IPS-18a (cell line): ENCODE data around the gene ABCG1.
A peak's percentile ranks its signal among the peaks of the same experiment; 100 is the strongest.

Experiments used
- H3K27ac ChIP-seq: one replicate; pipeline ENCODE4 v1.5.1; 2013; ENCODE audit warnings: low read length
- H3K27me3 ChIP-seq: one replicate; pipeline ENCODE4 v1.6.1; 2013; ENCODE audit warnings: mild to moderate bottlenecking, low read length; ENCODE audit not compliant: control insufficient read depth, insufficient read depth
- H3K36me3 ChIP-seq: one replicate; pipeline ENCODE4 v1.6.1; 2013; ENCODE audit warnings: low read depth, low read length; ENCODE audit not compliant: control insufficient read depth
- H3K4me1 ChIP-seq: one replicate; pipeline ENCODE4 v1.6.1; 2013; ENCODE audit warnings: low read depth, low read length; ENCODE audit not compliant: control insufficient read depth
- H3K4me3 ChIP-seq: one replicate; pipeline ENCODE4 v1.5.1; 2013; ENCODE audit warnings: low read length
- H3K9ac ChIP-seq: one replicate; pipeline ENCODE4 v1.6.1; 2013; ENCODE audit warnings: mild to moderate bottlenecking, low read length, moderate library complexity
- H3K9me3 ChIP-seq: one replicate; pipeline ENCODE4 v1.6.1; 2013; ENCODE audit warnings: low read depth, low read length; ENCODE audit not compliant: control insufficient read depth

Gene ABCG1

GRCh38 chr21:42319851-42320572, 101.1 kb downstream of the ABCG1 start:
- peaks cover 17% of the 10 kb centered on the region for H3K4me1 ChIP-seq
- no peak overlapping the region for H3K9ac ChIP-seq
- no peaks in the 10 kb centered on the region for H3K27me3 ChIP-seq
- H3K9me3 ChIP-seq: no peaks in the 10 kb centered on the region
- no peak overlapping the region for H3K27ac ChIP-seq
- no peaks in the 10 kb centered on the region for H3K36me3 ChIP-seq
- no peak overlapping the region for H3K4me3 ChIP-seq

DNA sequence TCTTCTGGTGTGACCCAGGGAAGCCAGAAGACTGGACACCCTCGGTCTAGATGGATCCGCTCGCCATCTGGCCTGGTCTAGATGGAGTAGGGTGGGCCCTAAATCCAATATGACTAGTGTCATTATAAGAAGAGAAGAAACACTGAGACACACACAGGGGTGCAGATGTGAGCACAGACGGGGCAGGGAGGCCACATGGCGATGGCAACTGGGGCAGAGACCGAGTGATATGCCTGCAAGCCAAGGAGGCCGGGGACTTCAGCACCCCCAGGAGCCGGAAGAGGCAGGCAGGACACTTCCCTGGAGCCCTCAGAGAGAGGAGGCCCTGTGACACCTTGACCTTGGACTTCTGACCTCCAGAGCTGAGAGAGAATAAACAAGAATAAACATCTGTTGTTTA, 101.9 kb downstream of the ABCG1 start:
- H3K27ac ChIP-seq: no peak overlapping the region
- H3K4me1 ChIP-seq: peaks cover 17% of the 10 kb centered on the region
- no peak overlapping the region for H3K4me3 ChIP-seq
- H3K9me3 ChIP-seq: no peaks in the 10 kb centered on the region
- H3K36me3 ChIP-seq: no peaks in the 10 kb centered on the region
- no peak overlapping the region for H3K9ac ChIP-seq
- no peaks in the 10 kb centered on the region for H3K27me3 ChIP-seq

GRCh38 chr21:42321231-42321630, 102.3 kb downstream of the ABCG1 start:
- Histone ChIP-seq H3K27ac (no peak overlapping the region), H3K4me1 (peaks cover 17% of the 10 kb centered on the region), H3K9me3 (no peaks in the 10 kb centered on the region), H3K36me3 (no peaks in the 10 kb centered on the region), H3K27me3 (no peaks in the 10 kb centered on the region), H3K9ac (no peak overlapping the region), H3K4me3 (no peak overlapping the region)

DNA sequence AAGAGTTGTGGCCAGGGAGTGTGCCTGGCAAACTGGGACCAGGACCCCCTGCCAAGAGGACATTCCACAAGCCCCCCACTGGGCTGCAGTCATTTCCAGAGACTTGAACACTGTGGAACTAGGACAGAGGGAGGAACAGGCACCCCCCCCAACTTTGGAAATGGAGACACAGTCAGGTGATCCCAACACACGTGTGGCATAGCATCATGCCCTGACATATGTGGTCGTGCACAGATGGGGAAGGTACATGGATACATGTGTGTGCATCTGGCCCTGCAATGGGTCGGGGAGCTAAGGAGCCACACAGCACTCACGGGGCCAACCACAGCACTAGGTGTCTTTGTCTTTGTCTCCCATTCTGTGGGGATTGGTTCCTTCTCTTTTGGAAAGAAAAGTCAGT, 102.9 kb downstream of the ABCG1 start:
- Histone ChIP-seq H3K36me3 (no peaks in the 10 kb centered on the region), H3K4me3 (no peak overlapping the region), H3K27me3 (no peaks in the 10 kb centered on the region), H3K27ac (no peak overlapping the region), H3K9me3 (no peaks in the 10 kb centered on the region), H3K9ac (no peak overlapping the region), H3K4me1 (peaks cover 11% of the 10 kb centered on the region)

DNA sequence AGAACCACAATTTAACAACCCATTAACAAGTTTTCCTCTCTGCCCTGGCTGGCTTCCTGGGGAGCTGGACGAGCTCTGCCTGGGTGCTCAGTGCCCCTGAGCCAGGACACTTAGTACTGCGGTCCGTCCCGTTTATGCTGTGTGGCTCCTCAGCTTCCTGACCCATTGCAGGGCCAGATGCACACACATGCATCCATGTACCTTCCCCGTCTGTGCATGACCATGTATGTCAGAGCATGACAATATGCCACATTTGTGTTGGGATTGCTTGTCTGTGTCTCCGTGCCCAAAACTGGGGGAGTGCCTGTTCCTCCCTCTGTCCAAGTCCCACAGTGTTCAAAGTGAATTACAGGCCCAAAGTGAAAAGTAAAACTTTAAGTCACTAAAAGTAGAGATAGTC, 106.0 kb downstream of the ABCG1 start:
- H3K4me1 ChIP-seq: no peaks in the 10 kb centered on the region
- no peak overlapping the region for H3K4me3 ChIP-seq
- peaks cover 4% of the 10 kb centered on the region for H3K9me3 ChIP-seq
- H3K9ac ChIP-seq: no peak overlapping the region
- H3K27ac ChIP-seq: no peak overlapping the region
- H3K36me3 ChIP-seq: no peaks in the 10 kb centered on the region
- H3K27me3 ChIP-seq: no peaks in the 10 kb centered on the region

GRCh38 chr21:42330380-42331371, 111.7 kb downstream of the ABCG1 start:
- H3K27ac ChIP-seq: no peak overlapping the region
- no peaks in the 10 kb centered on the region for H3K27me3 ChIP-seq
- no peak overlapping the region for H3K9ac ChIP-seq
- H3K36me3 ChIP-seq: no peaks in the 10 kb centered on the region
- no peak overlapping the region for H3K4me3 ChIP-seq
- H3K4me1 ChIP-seq: peaks cover 7% of the 10 kb centered on the region
- H3K9me3 ChIP-seq: peaks cover 4% of the 10 kb centered on the region

DNA sequence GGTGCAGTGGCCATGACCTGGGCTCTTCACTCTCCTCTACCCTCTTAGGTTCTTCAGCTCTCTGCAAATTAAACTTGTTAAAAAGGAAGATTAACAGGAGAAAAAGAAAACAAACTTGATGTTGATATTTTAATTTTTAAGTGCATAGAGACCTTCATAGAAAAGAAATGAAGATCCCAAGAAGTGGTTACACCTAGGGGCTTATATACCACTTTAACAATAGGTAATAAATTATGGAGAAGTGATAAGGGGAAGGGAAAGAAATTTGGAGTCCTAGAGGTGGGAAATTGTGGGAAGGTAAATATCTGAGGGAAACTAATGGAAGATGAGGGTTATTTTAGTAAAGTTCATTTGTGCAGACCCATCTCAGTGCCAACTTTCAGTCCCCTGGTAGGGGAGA, 112.7 kb downstream of the ABCG1 start:
- H3K36me3 ChIP-seq: no peaks in the 10 kb centered on the region
- H3K9me3 ChIP-seq: peaks cover 4% of the 10 kb centered on the region
- H3K27ac ChIP-seq: no peak overlapping the region
- H3K4me3 ChIP-seq: no peak overlapping the region
- no peak overlapping the region for H3K9ac ChIP-seq
- no peaks in the 10 kb centered on the region for H3K27me3 ChIP-seq
- peaks cover 15% of the 10 kb centered on the region for H3K4me1 ChIP-seq

DNA sequence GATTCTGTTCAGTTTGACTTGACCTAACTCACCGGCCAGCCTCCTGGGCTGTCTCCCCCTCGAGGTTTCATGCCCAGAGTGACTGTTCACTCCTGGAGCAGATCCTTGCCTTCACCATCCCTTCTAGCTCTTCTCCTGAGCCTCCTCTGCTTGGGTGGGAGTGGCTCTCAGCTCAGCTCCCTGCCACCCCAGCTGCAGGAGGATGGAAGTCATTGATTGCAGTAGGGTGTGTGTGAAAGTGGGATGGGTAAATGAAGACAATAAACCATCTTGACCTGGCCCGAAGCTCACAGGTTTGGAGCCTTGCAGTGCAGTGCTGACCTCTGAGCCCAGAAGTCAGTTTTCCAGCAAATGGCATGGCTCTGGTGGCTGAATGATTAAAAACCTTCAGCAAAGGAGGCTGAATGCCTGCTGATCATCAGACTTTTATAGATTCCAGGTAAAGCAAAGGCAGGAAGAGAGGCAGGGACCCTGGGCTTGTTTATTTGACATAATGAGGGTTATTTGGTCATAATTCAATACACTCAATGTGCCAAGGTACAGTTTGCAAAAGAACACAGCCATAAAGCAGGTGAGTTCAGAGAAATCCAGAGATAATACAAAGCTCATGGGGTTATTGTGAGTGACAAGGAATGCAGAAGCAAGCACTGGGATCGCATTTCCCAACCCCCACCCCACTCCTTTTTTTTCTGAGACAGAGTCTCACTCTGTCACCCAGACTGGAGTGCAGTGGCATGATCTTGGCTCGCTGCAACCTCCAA, 113.8 kb downstream of the ABCG1 start:
- no peak overlapping the region for H3K9ac ChIP-seq
- H3K27ac ChIP-seq: no peak overlapping the region
- H3K36me3 ChIP-seq: no peaks in the 10 kb centered on the region
- H3K27me3 ChIP-seq: no peaks in the 10 kb centered on the region
- H3K4me1 ChIP-seq: peaks cover 18% of the 10 kb centered on the region
- H3K4me3 ChIP-seq: no peak overlapping the region
- H3K9me3 ChIP-seq: peaks cover 4% of the 10 kb centered on the region

GRCh38 chr21:42336054-42336453, 117.1 kb downstream of the ABCG1 start:
- peak overlapping the region; percentile 44 for H3K27ac ChIP-seq
- no peaks in the 10 kb centered on the region for H3K9me3 ChIP-seq
- H3K36me3 ChIP-seq: no peaks in the 10 kb centered on the region
- peak overlapping the region; percentile 45 for H3K4me3 ChIP-seq
- H3K27me3 ChIP-seq: no peaks in the 10 kb centered on the region
- H3K4me1 ChIP-seq: peaks cover 21% of the 10 kb centered on the region
- H3K9ac ChIP-seq: peak overlapping the region; percentile 26

DNA sequence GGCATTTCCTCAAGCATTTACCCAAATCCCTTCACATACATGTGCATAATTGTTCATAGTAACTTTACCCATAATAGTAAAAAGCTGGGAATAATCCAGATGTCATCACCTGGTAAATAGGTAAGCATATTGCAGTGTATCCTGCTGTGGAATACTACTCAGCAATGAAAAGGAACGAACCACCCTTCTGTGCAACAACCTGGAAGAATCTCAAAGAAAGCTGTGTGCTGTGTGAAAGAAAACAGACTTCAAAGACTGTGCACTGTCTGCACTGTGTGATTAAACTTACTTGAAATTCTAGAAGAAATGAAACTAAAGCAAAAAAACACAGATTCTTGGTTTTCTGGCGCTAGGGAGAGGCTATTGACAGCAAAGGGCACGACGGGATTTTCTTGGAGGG, 118.3 kb downstream of the ABCG1 start:
- Histone ChIP-seq H3K4me3 (no peak overlapping the region), H3K9me3 (no peaks in the 10 kb centered on the region), H3K9ac (no peak overlapping the region), H3K4me1 (peaks cover 25% of the 10 kb centered on the region), H3K36me3 (no peaks in the 10 kb centered on the region), H3K27me3 (no peaks in the 10 kb centered on the region), H3K27ac (no peak overlapping the region)
